ENCODE data around the gene NUBPL.

GRCh38 chr14:31909977-31910376 lies 348.8 kb downstream of the NUBPL start:
- TF ChIP-seq CTCF (IDR thresholded peaks at IDR 0.05) (no peak), POLR2A (IDR thresholded peaks at IDR 0.05) (no peak)

Data from Peyer's patch (tissue), 4 donors.